HepG2 (cell line): ENCODE data around the gene PIGN. TPM values are rescaled to one million over a fixed set of nuclear protein-coding genes. Genes with fewer than 3 reads are reported as not detected.

Source experiments
- ATAC-seq: fragments of 200-7000 bp; cut with Tn5 transposase; 3 replicates; pipeline ENCODE4 v1.9.1; 2020; ENCODE audit warnings: mild to moderate bottlenecking, moderate library complexity
- BruUV-seq: library from RNA; stranded (reverse); fragments of 400-500 nt; replicated peaks from 2 replicates; lab custom pipeline; 2021; lab: Mats Ljungman, UMichigan
- CTCF ChIA-PET: fragments of 300-600 bp; formaldehyde crosslinking; extraction: SDS; loops from one replicate; lab custom pipeline; 2021; ENCODE audit warnings: low total read pairs, inconsistent platforms, low intra/inter-chr PET ratio; lab: Yijun Ruan, JAX
- POLR2A ChIA-PET: fragments of 350-600 bp; sonication (Branson Sonifier 250); formaldehyde crosslinking; loops from one replicate; lab custom pipeline; 2020; ENCODE audit warnings: antibody characterized with exemption, inconsistent platforms; lab: Yijun Ruan, JAX
- DNase-seq: peaks from one replicate; pipeline ENCODE4 v3.0.0-alpha.2; 2015; ENCODE audit warnings: low spot score
- FAIRE-seq: peaks from 3 replicates; lab custom pipeline; 2011; peaks lifted over from hg19 to GRCh38; lab: Jason Lieb, UNC
- H2AFZ ChIP-seq: one replicate; pipeline ENCODE4 v1.6.1; 2011; ENCODE audit warnings: low read length, inconsistent platforms
- H3K27ac ChIP-seq: fragments of 300-600 bp; 3 replicates; pipeline ENCODE4 v1.8.0; 2011; ENCODE audit warnings: mixed run types, mild to moderate bottlenecking, mixed read lengths, low read length, inconsistent platforms; ENCODE audit not compliant: insufficient read depth; ENCODE audit errors: extremely low read length
- H3K27me3 ChIP-seq, 2 experiments: fragments of 200-600 bp in 1 of 2; 2 replicates in 1 of 2; 3 replicates in 1 of 2; pipeline versions ENCODE4 v1.6.0 to v1.8.0; 2011; ENCODE audit warnings: low read length in 2 of 2, mild to moderate bottlenecking in 2 of 2, moderate library complexity in 2 of 2, inconsistent platforms in 1 of 2; ENCODE audit not compliant: insufficient read depth in 2 of 2, control insufficient read depth in 1 of 2
- H3K36me3 ChIP-seq, 2 experiments: fragments of 200-600 bp in 1 of 2; replicated peaks in 1 of 2; 2 replicates in 1 of 2; 3 replicates in 1 of 2; pipeline versions ENCODE4 v1.5.1 to v1.8.0; 2011; ENCODE audit warnings: low read length in 2 of 2, inconsistent platforms in 1 of 2; ENCODE audit not compliant: insufficient read depth in 2 of 2, control insufficient read depth in 1 of 2
- H3K4me1 ChIP-seq: 2 replicates; pipeline ENCODE4 v1.5.1; 2012; ENCODE audit warnings: low read length, inconsistent platforms; ENCODE audit not compliant: insufficient read depth
- H3K4me2 ChIP-seq: 2 replicates; pipeline ENCODE4 v1.6.0; 2011; ENCODE audit warnings: low read depth, low read length, inconsistent platforms
- H3K4me3 ChIP-seq, 3 experiments: fragments of 200-600 bp in 1 of 3; sonication (generic), shearing (Covaris generic) in 1 of 3; replicated peaks in 1 of 3; 2 replicates each; pipeline ENCODE4 v1.5.1; 2011 to 2016; ENCODE audit warnings: low read length in 3 of 3, inconsistent platforms in 2 of 3, low read depth in 2 of 3, mild to moderate bottlenecking in 2 of 3, control low read depth in 1 of 3, mixed read lengths in 1 of 3; ENCODE audit not compliant: insufficient read depth in 1 of 3
- H3K79me2 ChIP-seq: one replicate; pipeline ENCODE4 v1.6.1; 2011; ENCODE audit warnings: low read length, inconsistent platforms; ENCODE audit not compliant: insufficient read depth
- H3K9ac ChIP-seq: 2 replicates; pipeline ENCODE4 v1.6.0; 2011; ENCODE audit warnings: mild to moderate bottlenecking, low read depth, low read length, inconsistent platforms; ENCODE audit not compliant: insufficient read depth
- H3K9me3 ChIP-seq: 2 replicates; pipeline ENCODE4 v1.5.1; 2012; ENCODE audit warnings: mild to moderate bottlenecking, low read length
- H4K20me1 ChIP-seq: 2 replicates; pipeline ENCODE4 v1.6.0; 2011; ENCODE audit warnings: inconsistent platforms, mild to moderate bottlenecking, low read length, moderate library complexity; ENCODE audit not compliant: insufficient read depth
- ARID2 ChIP-seq: sonication (generic); formaldehyde crosslinking; IDR thresholded peaks from 2 replicates; pipeline ENCODE4 v1.8.1; 2022; ENCODE audit warnings: mild to moderate bottlenecking, missing genetic modification reagents, borderline replicate concordance
- MAFF ChIP-seq: IDR thresholded peaks from 2 replicates; pipeline ENCODE4 v1.6.1; 2011; ENCODE audit warnings: low read depth, low read length, improper control_type of control experiment
- MAFK ChIP-seq, 2 experiments: IDR thresholded peaks in 1 of 2; conservative IDR thresholded peaks in 1 of 2; 2 replicates each; pipeline ENCODE4 v1.6.1; 2011; ENCODE audit warnings: improper control_type of control experiment in 2 of 2, low read length in 2 of 2
- NFRKB ChIP-seq: fragments of 450-650 bp; IDR thresholded peaks from 2 replicates; pipeline ENCODE4 v1.6.1; 2017
- PHB2 ChIP-seq: fragments of 450-650 bp; IDR thresholded peaks from 2 replicates; pipeline ENCODE4 v1.6.1; 2018; ENCODE audit not compliant: partially characterized antibody
- ZNF317 ChIP-seq: sonication (generic); formaldehyde crosslinking; IDR thresholded peaks from 2 replicates; pipeline ENCODE4 v1.5.0; 2020; ENCODE audit warnings: mild to moderate bottlenecking, missing genetic modification reagents
- ZNF577 ChIP-seq: sonication (generic); formaldehyde crosslinking; IDR thresholded peaks from 2 replicates; pipeline ENCODE4 v1.4.0; 2020; ENCODE audit warnings: mild to moderate bottlenecking, low read depth, missing genetic modification reagents, borderline replicate concordance
- ZNF780A ChIP-seq: sonication (generic); formaldehyde crosslinking; IDR thresholded peaks from 2 replicates; pipeline ENCODE4 v1.8.0; 2022; ENCODE audit warnings: mild to moderate bottlenecking, missing genetic modification reagents, moderate library complexity
- WGBS: methylation state at CpG from one replicate; pipeline ENCODE4 v1.1.6; 2017; ENCODE audit warnings: low lambda C conversion rate; 5-methylcytosine and 5-hydroxymethylcytosine counted together
- in situ Hi-C: cut with HindIII; loops from 2 replicates; pipeline ENCODE4 v1.10.0; 2017; ENCODE audit warnings: low pct_unique_long_range_greater_than_20kb; ENCODE audit not compliant: extremely low pct_ligation_motif_present
- intact Hi-C: fragments of 100-400 bp; cut with micrococcal nuclease; formaldehyde crosslinking; loops from one replicate; pipeline ENCODE4 v1.10.0; 2022; ENCODE audit not compliant: unreplicated experiment
- polyA plus RNA-seq, 8 experiments: library from polyadenylated mRNA; depleted of rRNA in 3 of 8; stranded (reverse) in 7 of 8; unstranded in 1 of 8; fragments of >200 nt; fragmentation: Illumina TruSeq in 4 of 8; extraction: Trizol in 4 of 8; gene quantifications; 2 replicates each; pipeline versions ENCODE4 v1.2.1 to v1.2.3, GENCODE V29; 2011 to 2016; ENCODE audit warnings: low read depth in 4 of 8, missing spikeins in 1 of 8, mixed read lengths in 1 of 8; ENCODE audit not compliant: insufficient read depth in 1 of 8
- total RNA-seq, 5 experiments: library from RNA; depleted of rRNA; stranded (reverse); fragments of >200 nt; fragmentation: Illumina TruSeq; extraction: Trizol; gene quantifications; 2 replicates each; pipeline ENCODE4 v1.2.3, GENCODE V29; 2016; ENCODE audit warnings: low read depth in 1 of 5

The PIGN gene
- total and polyA plus RNA-seq, 2 of the 13 experiments (the other 11 are each of a cell fraction or from before 2014, with no cell fraction given): 15.5 to 33.6 TPM

DNA sequence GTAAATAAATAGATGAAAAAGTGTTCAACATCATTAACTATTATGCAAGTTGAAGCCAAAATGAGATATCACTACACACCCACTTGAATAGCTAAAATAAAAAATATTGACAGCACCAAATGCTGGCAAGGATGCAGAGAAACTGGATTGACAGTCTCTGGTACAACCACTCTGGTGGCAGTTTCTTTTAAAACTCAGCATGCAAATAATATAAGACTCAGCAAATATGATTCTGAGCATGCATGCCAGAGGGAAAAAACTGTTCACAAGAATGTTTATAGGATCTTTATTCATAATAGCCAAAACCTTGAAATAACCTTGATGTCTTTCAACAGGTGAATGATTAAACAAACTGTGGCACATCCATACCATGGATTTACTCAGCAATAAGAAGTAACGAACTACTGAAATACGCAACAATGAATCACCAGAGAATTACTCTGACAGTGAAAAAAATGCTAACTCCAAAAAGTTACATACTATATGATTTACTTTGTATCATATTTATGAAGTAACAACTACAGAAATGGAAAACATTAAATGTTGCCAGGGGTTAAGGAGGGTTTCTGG is 131.8 kb downstream of the PIGN start:
- no TSS peak for BruUV-seq
- CTCF ChIA-PET: no interaction called here
- no peak for FAIRE-seq

DNA sequence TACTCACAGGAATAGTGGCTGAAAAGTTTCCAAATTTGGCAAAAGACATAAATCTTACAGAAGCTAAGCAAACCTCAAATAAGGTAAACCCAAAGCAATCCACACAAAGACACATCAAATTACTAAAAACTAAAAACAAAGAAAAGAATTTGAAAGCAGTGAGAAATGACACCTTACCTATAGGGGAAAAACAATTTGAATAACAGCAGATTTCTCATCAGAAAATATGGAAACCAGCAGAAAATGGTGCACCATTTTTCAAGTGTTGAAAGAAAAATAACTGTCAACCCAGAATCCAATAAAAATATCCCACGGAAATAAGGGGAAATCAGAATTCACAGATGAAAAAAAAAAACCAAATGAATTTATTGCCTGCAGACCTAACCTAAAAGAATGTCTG is 138.6 kb downstream of the PIGN start:
- Histone ChIP-seq H2AFZ (no peak overlapping the region), H3K36me3 (0 out of 5 replicates have a peak, but pooled peaks cover 0 to 2% of the 10 kb centered on the region in 2 experiments), H3K4me3 (no peak overlapping the region), H4K20me1 (no peaks in the 10 kb centered on the region), H3K27ac (no peak overlapping the region), H3K79me2 (no peaks in the 10 kb centered on the region), H3K9ac (no peak overlapping the region), H3K27me3 (no peaks in the 10 kb centered on the region), H3K4me2 (no peak overlapping the region), H3K9me3 (no peaks in the 10 kb centered on the region), H3K4me1 (no peaks in the 10 kb centered on the region)
- DNase-seq: no peak
- WGBS: 97% methylated on average over 1 of the region's 1 CpG
- intact Hi-C loops: no loop called here
- no peak for TF ChIP-seq ZNF780A (CRISPR knock-in tag)
- peak; percentile 96 for TF ChIP-seq ZNF317 (CRISPR knock-in tag)
- TF ChIP-seq ARID2 (CRISPR knock-in tag): no peak
- ATAC-seq: no peak
- FAIRE-seq: no peak
- BruUV-seq: no TSS peak
- in situ Hi-C loops: no loop called here
- ChIA-PET CTCF (no interaction called here), POLR2A (no interaction called here)

More for the DNA sequence above, 131.8 kb downstream of the PIGN start:
- in situ Hi-C loops: no loop called here
- POLR2A ChIA-PET: no interaction called here
- DNase-seq: no peak
- H3K9ac ChIP-seq: no peak overlapping the region
- H3K4me2 ChIP-seq: no peak overlapping the region
- WGBS: 97% methylated on average over 2 of the region's 2 CpGs
- no peak overlapping the region for H2AFZ ChIP-seq
- no peaks in the 10 kb centered on the region for H3K36me3 ChIP-seq
- H3K4me3 ChIP-seq: no peak overlapping the region
- H3K27ac ChIP-seq: no peak overlapping the region
- no peaks in the 10 kb centered on the region for H4K20me1 ChIP-seq
- H3K79me2 ChIP-seq: no peaks in the 10 kb centered on the region
- no peaks in the 10 kb centered on the region for H3K4me1 ChIP-seq
- intact Hi-C loops: no loop called here
- TF ChIP-seq MAFF: peak; percentile 24; the same call in 1 of the 2 replicates
- TF ChIP-seq ZNF577: no peak
- peak in 1 of 2 experiments; percentile 61; a peak in 3 of 4 replicates for TF ChIP-seq MAFK (conservative IDR thresholded peaks at IDR 0.05 in 1 of 2, IDR thresholded peaks at IDR 0.05 in 1 of 2; ENCODE audit: low read length in 2 of 2)
- no peak for TF ChIP-seq PHB2
- TF ChIP-seq NFRKB: no peak
- no peaks in the 10 kb centered on the region for H3K27me3 ChIP-seq
- no peaks in the 10 kb centered on the region for H3K9me3 ChIP-seq
- no peak for ATAC-seq
